ENCODE measurements around the gene MLLT6. TPM values are rescaled to one million over a fixed set of nuclear protein-coding genes. Genes with fewer than 3 reads are reported as not detected.

Gene MLLT6
- 23.9 and 25.9 TPM in 2 replicates for total RNA-seq

DNA sequence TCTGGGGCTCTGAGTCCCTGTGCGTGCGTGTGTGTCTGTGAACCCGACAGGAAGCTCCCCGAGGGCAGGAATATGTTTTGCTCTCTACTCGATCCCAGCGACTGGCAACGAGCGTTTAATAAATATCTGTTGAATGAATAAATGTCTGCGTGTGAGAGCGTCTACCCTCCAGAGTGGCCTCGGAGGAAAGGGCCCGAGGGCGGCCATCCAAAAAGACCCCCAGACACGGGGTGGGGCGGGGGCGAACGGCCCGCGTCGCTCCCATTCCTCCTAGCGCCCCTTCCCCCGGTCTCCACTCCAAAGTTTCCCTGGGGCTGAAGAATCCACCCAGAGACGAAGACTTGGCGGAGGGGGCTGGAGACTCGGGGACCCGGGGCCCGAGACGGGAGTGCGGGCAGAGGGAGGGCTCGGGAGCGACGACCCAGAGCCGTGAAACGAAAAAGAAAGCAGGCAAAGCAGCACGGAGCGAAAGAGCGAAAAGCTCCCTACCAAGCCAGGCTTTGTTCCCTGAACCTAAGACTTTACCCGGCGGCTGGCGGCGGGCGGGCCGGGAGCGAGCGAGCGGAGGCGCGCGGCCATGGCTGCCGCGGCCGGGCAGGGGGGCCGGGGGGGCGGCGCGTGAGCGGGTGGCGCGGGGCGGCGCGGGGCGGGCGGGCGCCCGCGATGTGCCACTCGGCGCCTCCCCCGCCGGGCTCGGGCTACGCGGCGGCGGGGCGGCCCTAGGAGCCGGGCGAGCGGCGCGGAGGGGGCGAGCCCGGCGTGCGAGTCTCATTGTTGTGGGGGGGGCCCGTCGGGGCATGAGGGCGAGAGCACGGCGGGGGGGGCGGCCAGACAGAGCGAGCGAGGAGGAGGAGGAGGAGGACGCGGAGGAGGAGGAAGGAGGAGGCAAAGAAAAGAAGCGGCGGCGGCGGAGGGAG lies at the start of gene MLLT6:
Gene MLLT6, plus strand, starts transcription at position 668 of the 917 bp plus-strand sequence. CDS start 360 bp downstream, outside the sequence.
- peak; percentile 80 for DNase-seq

DNA sequence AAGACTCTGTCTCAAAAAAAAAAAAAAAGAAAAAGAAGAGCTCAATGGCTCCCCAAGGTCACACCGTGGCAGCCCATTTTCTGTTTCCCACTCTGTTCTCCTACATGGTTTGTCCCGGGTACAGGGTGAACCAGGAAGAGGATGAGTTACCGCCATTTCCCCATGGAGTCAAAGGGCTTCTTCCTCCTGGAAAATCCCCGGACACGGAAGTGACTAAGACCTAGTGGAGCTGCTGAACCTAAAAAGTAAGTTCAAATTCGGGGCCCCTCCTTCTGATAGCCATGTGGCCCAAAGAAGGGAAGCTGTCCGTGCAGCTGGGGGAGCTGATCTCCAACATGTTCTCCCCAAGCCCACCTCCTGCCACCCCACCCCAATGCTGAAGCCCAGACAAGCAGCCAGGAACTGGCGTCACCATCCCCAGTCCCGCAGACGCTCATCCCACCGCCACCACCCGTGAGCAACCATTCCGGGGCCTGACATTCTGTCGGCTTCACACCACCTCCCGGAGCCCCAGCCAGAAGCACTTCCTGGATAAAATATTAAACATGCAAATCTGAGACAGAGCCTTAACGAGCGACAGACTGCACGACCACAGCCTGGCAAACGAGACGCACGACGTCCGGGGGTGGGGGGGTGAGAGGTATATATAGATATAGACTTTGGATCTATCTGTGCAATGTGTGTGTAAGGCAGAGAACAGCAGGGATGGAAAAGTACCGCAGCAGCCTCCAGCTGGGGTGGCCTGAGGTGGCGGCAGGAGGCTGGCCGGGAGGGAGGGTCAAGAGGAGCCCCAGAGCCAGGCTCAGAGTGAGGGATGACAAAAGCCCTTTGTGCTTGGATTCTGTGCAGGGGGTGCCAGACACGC lies 47.9 kb upstream of the MLLT6 start:
- peak; percentile 45 for DNase-seq

DNA sequence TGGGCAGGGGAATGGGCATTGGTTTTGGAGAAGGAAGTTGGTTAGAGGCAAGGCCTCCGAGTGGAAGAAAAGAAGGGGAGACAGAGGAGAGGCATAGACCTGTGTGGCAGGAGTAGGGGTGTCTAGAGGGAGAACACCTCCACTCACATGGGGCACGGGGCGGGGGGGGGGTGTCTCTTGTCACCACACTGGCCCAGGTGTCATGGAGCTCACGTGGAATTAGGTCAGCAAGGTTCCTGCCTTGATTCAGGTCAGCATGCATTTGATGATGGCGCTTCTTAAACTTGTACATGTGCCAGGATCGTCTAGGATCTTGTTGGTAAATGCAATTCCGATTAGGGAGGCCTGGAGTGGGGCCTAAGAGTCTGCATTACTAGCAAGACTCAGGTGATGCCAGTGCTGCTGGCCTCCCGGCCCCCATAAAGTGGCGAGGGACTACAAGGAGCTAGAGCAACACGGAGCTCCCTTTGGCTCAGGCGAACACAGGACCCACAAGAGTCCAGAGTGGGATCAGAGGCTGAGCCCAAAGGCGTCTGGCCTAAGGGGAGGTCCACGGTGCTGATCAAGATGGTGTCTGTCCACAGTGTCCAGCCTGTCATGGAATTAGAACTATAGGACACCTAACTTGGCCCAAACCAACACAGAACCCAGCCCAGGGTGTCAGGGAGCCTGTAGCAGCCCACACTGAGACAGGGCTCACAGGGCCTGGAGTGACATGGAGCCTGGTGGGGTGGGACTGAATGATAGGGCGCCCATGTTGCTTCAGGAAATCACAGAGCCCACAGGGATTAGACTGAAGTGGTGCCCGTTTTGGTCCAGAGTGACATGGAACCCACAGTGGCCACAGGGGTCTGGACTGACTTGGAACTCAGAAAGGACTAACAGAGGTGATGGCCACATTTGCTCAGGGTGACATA lies 47.0 kb upstream of the MLLT6 start:
- DNase-seq: no peak

DNA sequence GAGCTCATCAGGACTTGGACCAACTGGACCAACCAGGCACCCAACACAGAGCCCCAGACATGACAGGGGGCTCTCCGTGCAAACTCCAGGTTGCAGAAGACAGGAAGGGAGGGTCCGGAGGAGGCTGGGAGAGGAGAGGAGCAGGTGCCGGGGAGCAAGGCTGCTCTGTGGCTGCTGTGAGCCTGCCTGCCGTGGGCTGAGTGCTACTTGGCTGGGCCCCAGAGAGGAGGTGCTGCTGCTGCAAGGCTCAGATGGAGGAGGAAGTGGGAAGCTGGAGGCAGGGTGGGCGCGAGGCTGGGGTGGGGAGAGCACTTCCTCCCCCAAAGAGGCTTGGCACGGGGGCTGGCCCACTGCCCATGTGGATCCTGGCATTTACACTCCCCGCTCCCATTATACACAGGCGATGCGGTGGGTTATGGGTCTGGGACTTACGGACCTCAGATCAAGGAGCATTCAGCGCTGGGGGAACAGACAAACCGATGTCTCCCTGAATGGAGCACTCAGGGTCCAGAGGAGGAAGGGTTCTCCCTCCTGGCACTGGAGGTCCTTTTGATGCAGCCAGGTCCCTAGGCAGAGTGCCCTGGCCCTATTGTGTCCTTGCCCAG lies 46.2 kb upstream of the MLLT6 start:
- no peak for DNase-seq

DNA sequence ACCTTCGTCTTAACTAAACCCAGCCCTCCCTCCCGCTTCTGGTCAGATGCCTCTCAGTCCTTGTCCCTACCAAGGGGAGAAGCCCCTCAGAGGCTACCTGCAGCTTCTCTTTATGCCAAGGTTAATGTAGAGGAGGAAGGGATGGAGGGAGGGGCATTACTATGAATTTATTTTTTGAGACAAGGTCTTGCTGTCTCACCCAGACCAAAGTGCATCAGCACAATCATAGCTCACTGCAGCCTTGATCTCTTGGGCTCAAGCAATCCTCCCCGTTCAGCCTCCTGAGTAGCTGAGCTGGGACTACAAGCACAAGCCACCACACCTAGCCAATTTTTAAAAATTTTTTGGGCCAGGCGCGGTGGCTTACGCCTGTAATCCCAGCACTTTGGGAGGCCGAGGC lies 45.7 kb upstream of the MLLT6 start:
- DNase-seq: no peak

DNA sequence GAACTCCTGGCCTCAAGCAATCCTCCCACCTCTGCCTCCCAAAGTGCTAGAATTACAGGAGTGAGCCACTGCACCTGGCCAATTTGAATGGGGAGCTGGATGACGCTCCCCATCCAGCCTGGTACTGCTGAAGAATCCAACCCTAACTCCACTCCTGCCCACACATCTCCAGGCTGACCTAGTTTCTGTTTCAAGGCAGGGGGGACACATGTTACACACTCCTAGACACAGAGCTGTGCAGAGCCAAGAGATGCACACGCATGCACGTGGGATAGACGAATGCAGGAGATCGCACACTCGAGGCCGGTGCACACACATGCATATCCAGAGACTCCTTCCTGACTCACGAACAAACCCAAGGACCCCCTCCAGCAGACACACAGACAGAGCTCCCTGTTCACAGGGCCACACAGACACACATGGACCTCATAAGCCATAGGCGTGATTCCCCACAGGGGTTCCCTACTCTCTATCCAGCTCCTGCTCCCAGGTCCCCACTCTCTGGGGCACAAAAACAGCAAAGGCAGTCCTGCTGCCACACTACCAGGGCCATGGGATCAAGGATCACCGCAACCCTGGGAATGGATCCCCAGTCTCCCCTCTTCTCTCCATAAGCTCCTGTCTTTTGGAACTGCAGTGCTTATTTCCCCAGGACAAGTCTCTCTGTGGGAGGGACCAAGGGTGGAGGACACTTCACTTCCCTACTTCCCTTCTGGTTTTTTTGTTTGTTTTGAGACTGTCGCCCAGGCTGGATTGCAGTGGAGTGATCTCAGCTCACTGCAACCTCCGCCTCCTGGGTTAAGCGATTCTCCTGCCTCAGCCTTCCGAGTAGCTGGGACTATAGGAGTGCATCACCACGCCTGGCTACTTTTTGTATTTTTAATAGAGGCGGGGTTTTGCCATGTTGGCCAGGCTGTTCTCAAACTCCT lies 44.7 kb upstream of the MLLT6 start:
- DNase-seq: no peak

DNA sequence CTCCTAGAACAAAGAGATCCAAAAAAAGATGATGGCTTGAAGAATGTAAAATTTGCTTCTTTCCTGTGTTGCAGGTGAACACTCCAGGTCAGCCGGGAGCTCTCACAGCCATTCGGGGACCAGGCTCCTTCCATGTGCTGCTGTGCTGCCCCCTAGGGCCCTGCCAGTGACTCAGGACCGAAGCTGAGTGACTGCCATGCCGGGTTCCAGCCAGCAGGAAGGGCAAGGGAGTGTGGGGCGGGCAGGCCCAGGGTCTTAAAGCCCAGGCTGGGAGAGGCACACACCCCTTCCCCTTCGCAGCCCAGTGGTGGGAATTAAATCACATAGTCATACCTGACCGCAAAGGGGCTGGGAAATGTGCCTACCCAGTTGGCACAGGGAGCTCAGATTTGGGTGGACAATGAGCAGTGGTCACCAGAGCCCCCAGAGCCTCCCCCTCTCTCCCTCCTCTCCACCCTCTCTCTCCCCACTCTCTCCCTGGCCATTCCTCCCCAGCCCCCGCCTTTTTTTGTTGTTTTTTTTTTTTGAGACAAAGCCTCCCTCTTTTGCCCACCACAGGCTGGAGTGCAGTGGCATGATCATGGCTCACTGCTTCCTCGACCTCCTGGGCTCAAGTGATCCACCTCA lies 41.8 kb upstream of the MLLT6 start:
- peak; percentile 75 for DNase-seq

DNA sequence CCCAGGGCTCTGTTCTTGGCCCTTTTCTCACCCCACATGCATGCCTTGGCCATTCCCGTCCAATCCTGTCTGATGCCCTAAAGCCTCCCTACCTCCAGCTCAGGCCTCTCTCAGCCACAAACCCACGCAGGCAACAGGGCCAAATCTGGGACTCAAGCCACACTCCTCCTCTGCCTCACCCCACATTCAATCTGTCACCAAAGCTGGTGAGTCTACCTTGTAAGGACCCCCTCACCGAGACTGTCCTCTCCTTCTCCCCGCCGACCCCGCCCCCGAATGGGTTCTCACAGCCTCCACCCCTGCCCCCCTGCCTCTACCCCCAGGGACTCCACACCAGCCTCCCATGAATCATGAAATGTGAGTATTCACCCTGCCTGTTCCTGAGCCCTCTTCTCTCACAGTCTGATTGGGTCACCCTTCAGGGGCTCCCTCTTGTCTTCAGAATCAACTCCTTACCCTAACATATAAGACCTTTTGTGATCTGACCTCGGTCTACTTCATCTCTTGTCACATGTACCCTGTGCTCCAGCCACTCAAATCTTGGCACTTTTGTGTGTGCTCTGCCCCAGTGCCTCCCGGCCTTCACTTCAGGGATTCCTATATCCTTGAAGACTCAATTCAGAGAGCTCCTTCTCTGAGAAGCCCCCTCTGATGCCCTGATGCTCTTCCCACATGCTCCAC lies 41.0 kb upstream of the MLLT6 start:
- no peak for DNase-seq

DNA sequence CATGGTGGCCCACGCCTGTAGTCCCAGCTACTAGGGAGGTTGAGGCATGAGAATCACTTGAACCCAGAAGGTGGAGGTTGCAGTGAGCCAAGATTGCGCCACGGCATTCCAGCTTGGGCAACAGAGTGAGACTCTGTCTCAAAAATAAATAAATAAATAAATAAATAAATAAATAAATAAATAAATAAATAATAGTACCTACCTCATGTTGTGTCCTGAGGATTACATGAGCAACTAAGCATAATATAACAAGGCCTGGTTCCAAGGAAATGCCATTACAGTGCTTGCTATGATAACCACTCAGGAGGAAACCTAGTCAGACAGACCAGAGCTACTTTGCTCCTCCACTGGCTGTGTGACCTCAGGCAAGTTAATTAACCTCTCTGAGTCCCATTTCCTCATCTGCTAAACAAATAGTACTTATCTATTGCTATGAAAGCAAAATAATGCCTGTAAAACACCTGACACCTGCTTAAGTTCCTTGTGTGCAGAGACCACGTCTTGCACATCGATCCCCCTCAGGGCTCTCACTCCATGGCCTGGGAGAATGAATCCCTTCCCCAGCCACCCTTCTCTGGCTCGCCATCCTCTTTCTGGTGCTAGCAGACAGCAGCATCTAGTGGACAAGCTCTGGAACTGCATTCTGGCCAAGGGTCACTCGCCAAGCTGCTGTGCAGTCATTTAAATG lies 37.8 kb upstream of the MLLT6 start:
- DNase-seq: peak; percentile 84

DNA sequence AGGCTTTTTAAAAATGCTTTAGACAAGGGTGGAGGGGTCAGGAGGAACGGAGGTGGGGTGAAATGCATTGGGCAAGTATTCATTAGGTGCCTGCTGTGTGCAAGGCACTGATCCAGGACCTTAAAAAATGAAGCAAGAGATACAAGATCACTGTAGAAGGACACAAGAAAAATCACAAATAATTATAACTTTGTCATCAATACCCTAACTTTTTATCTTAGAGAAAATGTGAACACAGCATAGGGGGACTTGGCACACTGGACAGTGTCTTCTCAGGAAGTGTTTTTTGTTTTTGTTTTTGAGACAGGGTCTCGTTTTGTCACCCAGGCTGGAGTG lies 37.3 kb upstream of the MLLT6 start:
- DNase-seq: no peak

DNA sequence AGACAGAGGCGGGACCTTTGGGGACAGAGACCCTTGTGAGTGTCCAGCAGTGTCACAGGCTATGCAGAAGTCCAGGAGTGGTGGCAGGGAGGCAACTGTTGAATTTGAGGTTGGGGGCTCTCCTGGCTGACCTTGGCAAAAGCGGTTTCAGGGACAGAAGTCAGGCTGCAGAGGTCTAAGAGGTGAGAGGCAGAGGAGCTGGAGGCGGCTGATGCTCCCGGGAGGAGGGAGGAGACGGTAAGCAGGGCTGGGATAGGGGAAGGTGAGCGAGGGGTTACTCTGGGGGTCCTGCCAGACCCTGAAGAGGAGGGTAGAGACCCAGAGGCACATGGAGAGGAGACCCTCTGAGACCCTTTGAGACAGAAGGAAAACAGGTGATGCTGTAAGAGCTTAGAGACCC lies 35.6 kb upstream of the MLLT6 start:
- no peak for DNase-seq

DNA sequence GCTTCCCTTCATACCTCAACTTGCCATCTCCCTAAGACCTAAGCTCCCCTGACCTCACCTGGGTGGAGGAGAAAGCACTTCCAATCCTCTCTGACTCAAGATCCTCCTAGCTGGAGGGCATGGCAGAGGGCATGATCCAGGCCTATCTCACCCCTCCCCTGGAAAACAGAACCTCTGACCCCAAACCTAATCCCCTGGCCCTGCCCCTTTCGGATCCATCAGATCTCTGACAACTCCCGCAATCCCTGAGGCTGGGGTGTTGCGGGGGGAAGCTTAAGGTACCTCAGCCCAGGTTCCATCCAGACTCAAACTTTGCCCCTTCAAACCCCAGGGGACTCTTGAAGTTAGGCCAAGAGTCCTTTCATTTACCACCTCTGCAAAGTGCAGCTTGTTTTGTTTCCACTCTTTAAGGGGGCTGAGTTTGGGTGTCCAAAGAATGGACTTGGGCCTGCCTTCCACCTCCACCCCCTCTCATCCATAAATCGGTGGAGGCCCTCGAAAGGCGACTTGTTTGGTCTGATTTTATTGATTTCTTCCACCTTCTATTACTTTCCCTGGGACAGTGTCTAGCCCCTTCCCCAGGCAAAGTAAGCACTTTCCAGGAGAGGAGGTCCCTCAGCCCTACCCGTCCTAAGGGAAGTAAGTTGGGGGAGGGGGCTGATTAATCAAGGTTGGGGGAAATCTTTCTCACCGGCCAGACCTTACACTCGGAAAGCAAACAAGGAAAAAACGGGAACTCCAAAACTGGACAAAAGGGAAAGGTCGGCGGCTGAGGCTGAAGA lies 32.9 kb upstream of the MLLT6 start:
- no peak for DNase-seq

DNA sequence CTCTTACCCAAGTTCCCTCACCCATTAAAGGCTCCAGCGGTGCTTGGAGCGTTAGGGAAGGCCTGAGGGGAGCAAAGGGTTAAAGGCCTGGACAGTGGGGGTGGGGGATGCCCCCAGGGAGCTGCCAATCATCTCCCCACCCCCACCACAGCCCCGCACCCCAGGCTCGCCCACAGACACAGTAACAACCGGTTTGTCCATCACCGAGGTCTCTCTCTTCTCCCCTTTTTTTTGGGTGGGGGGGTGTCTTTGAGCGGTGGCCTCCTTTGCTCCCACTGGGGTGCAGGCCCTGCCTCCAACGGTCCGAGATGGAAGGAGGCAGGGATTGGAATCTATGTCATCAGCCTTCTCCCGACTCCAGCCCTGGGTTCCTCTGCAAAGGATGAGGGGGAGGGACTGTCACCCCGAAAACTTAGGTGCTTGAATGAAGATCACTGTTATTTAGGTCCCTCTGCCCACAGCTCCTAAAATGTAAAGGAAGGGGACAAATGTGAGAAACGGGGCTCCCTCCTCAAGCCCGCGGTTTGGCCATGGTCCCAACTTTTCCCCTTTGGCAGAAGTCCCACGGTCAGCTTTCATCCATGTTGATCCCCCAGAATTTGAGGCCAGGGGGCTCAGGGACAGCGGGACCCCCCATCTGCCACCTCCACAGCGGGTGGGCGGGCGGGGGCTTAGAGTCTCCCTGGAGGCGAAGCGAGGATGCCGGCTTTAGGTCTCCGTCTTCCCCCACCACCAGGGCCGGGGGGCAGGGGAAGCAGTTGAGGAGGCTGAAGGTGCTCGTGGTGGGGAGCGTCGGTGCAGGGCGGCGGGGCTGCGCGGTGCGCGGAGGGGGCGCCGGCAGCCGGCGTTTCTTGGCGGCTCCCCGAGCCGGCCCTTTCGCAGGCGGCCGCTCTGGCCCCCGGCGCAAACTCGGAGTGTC lies 32.0 kb upstream of the MLLT6 start:
- no peak for DNase-seq

DNA sequence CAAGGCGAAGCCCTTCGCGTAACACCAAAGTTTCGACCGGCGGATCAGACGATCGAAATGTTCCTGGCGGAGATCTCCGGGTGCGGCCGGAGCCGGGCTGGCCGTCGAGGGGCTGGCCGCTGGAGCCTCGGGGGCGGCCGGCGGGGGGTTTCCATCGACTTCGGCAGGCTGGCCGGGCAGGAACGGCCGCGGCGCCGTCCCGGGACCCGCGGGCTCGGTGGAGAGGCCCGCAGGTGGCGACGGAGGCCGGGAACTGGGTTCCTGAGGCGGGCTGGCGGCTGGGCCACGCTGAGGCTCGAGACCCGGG lies 31.4 kb upstream of the MLLT6 start:
- DNase-seq: peak; percentile 28

DNA sequence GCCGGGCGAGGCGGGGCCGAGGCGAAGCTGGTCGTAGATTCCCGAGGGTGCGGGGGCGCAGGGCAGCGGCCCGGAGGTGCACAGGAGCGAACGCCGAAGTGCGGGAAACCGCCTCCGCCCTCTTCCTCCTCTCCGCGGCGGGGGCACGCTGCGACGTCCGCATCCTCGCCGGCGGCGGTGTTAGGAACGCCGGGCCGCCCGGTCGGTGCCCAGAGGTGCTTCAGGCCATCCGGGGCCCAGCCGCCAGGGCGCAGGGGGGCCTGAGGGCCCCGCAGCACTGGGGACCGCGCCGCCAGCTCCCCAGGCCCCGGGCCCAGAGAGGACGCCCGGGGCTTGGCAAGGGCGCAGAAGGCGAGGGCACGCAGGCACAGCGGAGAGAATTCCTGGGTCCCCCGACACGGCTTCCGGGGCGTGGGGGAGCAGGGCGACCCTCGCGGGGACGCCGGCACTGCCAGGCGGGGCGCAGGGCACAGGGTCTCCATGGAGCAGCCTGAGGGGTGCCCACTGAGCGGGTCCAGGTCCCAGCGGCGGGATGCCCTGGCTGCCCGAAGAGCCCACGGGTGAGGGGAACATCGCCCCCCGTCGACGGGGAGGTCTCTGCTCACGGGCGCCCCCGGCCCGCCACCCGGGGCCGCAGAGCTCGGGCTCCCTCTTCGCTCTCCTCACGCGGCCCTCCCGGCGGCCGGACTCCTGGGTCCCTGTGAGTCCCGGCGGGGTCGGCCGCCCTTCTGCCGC lies 30.9 kb upstream of the MLLT6 start:
- no peak for DNase-seq

DNA sequence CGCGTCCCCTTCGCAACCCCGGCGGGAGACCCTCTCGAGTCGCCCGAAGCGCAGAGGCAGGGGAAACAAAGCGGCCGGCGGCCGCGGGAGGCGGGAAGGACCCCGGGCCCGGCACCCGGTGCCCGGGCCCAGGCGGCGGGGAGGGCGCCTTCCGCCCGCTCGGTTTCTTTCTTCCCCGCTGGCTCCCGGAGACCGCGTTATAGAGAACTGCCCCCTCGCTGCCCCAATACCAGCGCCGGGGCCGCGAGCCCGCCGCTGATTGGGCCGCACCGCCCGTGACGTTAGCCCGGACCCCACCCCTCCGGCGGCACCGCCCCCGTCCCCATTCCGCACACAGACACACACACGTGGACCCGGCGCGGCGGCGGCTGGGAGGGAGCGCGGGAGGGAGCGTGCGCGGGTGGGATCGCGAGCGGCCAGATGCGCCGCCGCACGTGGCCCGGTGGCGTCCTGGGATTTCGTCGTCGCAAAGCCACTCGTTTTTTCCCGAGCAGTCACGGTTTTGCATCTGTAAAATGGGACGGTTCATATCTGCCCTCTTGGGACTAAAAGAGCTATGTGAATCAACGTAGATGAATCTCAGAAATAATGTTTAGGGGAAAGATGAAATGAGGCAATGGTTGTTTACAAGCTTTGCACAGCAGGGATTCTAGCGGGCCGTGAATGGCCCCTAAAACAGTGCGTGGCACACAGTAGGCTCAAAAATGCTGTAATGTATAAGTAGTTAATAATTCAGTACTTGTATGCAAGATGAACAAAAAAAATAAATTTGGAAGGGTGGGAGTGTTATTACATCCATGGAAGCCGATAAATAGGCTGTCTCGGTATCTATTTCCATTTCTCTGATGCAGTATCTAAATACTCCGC lies 30.1 kb upstream of the MLLT6 start, which contains the start of gene EPOP:
Gene EPOP, minus strand, starts transcription at position 209 of the 867 bp plus-strand sequence. CDS start 462 bp downstream, outside the sequence.
- DNase-seq: peak; percentile 85

Measured in dermis blood vessel endothelial cell (primary cell).